ENCODE results near the gene TATDN3.
"Not testable (repeated sequence)": the region's sequence is repeated elsewhere in the genome, so short reads cannot be mapped to it uniquely, and the experiment has no call there.

The TATDN3 gene

GRCh38 chr1:212777151-212777550 lies 14.5 kb upstream of the TATDN3 start:
- DNase-seq, result no peak

GRCh38 chr1:212779086-212779485 lies 12.6 kb upstream of the TATDN3 start:
- DNase-seq, result not testable (repeated sequence)

- DNase-seq, result no peak
Observed at GRCh38 chr1:212780759-212781158, 10.9 kb upstream of the TATDN3 start.

GRCh38 chr1:212781225-212781624 lies 10.5 kb upstream of the TATDN3 start:
- no peak for DNase-seq

- no peak for DNase-seq
Observed at GRCh38 chr1:212782422-212783154, 9.1 kb upstream of the TATDN3 start.

- no peak for DNase-seq
Observed at GRCh38 chr1:212783976-212784375, 7.7 kb upstream of the TATDN3 start.

- DNase-seq, result no peak
Observed at GRCh38 chr1:212785871-212786270, 5.8 kb upstream of the TATDN3 start.

- peak; percentile 36 for DNase-seq
Observed at GRCh38 chr1:212791261-212791675, 426 bp upstream of the TATDN3 start.

GRCh38 chr1:212792396-212792908 lies 758 bp downstream of the TATDN3 start:
- no peak for DNase-seq

- no peak for DNase-seq
Observed at GRCh38 chr1:212794561-212795014, 2.9 kb downstream of the TATDN3 start.

GRCh38 chr1:212797681-212798080 lies 6.0 kb downstream of the TATDN3 start:
- DNase-seq, result no peak

- DNase-seq, result no peak
Observed at GRCh38 chr1:212805767-212806166, 14.1 kb downstream of the TATDN3 start.

- DNase-seq, result no peak
Observed at GRCh38 chr1:212814537-212815334, 23.0 kb downstream of the TATDN3 start.

- DNase-seq, result no peak
Observed at GRCh38 chr1:212816567-212817278, 25.0 kb downstream of the TATDN3 start.

GRCh38 chr1:212819726-212820125 lies 28.0 kb downstream of the TATDN3 start:
- no peak for DNase-seq

GRCh38 chr1:212820969-212821368 lies 29.3 kb downstream of the TATDN3 start:
- DNase-seq, result no peak

- DNase-seq, result no peak
Observed at GRCh38 chr1:212822956-212823355, 31.3 kb downstream of the TATDN3 start.

- DNase-seq, result no peak
Observed at GRCh38 chr1:212824201-212824600, 32.5 kb downstream of the TATDN3 start.

GRCh38 chr1:212825798-212826452 lies 34.2 kb downstream of the TATDN3 start:
- DNase-seq, result no peak

- no peak for DNase-seq
Observed at GRCh38 chr1:212827171-212827776, 35.6 kb downstream of the TATDN3 start.

- no peak for DNase-seq
Observed at GRCh38 chr1:212827831-212828278, 36.2 kb downstream of the TATDN3 start.

GRCh38 chr1:212828395-212828794 lies 36.7 kb downstream of the TATDN3 start:
- no peak for DNase-seq

All from NCI-H226 (cell line).